ENCODE results near the gene IL36A. TPM values are rescaled to one million over a fixed set of nuclear protein-coding genes. Genes with fewer than 3 reads are reported as not detected.

The IL36A gene
- total and polyA plus RNA-seq, 9 of the 15 experiments (the other 6 are each of a cell fraction or from before 2014, with no cell fraction given) = not detected

- ChIA-PET POLR2A (interaction anchor here (0.6 to 1.4 kb wide), 3 partner anchors 12 to 38 kb away, joined by 3 to 4 read pairs (median 3); partner anchors contain the start of gene IL36G), CTCF (ENCODE audit: low intra/inter-chr PET ratio) (no interaction called here)
- H3K36me3 ChIP-seq (ENCODE audit: control insufficient read depth, insufficient read depth, low read length) = no peaks in the 10 kb centered on the region
- 57% methylated on average over 2 of the region's 2 CpGs for WGBS (ENCODE audit: insufficient coverage, low coverage, missing lambda C conversion rate)
- no peaks in the 10 kb centered on the region for H3K27me3 ChIP-seq (ENCODE audit: control insufficient read depth in 2 of 2, insufficient read depth in 2 of 2, low read length in 2 of 2)
- H3K4me3 ChIP-seq = no peak overlapping the region
- in situ Hi-C loops (cut with MboI) (no loop called here), intact Hi-C loops (cut with micrococcal nuclease) (no loop called here)
- no peak overlapping the region for H3K27ac ChIP-seq (ENCODE audit: extremely low read depth, low read depth, low read length)
- ATAC-seq = no peak
- BruUV-seq (replicated peaks) = no TSS peak
- peak overlapping the region; percentile 64; the same call in 1 of the 2 replicates for H2AFZ ChIP-seq (ENCODE audit: low read depth, low read length)
- no peak overlapping the region for H3K9ac ChIP-seq (ENCODE audit: insufficient read depth in 1 of 2, low read depth in 2 of 2, low read length in 2 of 2)
- DNase-seq (ENCODE audit: extremely low read depth in 1 of 4, low spot score in 3 of 4) = no peak
- peaks cover 3% of the 10 kb centered on the region; the same call in 1 of the 2 replicates for H3K9me3 ChIP-seq (replicated peaks; ENCODE audit: control insufficient read depth, insufficient read depth, low read depth, low read length)
- no peak for TF ChIP-seq EZH2 (IDR thresholded peaks at IDR 0.05; ENCODE audit: borderline replicate concordance, low read depth, low read length)
- TF ChIP-seq POLR2AphosphoS2 (IDR thresholded peaks at IDR 0.05; ENCODE audit: low read length) = no peak
- no peak for TF ChIP-seq SRSF3 (IDR thresholded peaks at IDR 0.05; ENCODE audit: insufficient read depth, low read length)
- no peak for TF ChIP-seq CREBBP (IDR thresholded peaks at IDR 0.05; ENCODE audit: low read depth, low read length)
- no peak for TF ChIP-seq MIER1 (IDR thresholded peaks at IDR 0.05; ENCODE audit: low read depth)
- TF ChIP-seq KAT7 (CRISPR knock-in tag; IDR thresholded peaks at IDR 0.05; ENCODE audit: borderline replicate concordance) = no peak
- TF ChIP-seq CEBPB (tag; IDR thresholded peaks at IDR 0.05) = no peak
- TF ChIP-seq ZNF561 (CRISPR knock-in tag; conservative IDR thresholded peaks at IDR 0.05) = no peak
- H3K4me2 ChIP-seq (ENCODE audit: insufficient read depth, low read length) = no peak overlapping the region
- FAIRE-seq = no peak
- H3K79me2 ChIP-seq (ENCODE audit: control insufficient read depth, insufficient read depth, low read length) = no peaks in the 10 kb centered on the region
- no peaks in the 10 kb centered on the region for H4K20me1 ChIP-seq (replicated peaks; ENCODE audit: control insufficient read depth, insufficient read depth, low read length)
- H3K4me1 ChIP-seq (replicated peaks in 1 of 2; ENCODE audit: control insufficient read depth in 2 of 2, insufficient read depth in 2 of 2, low read length in 2 of 2) = peaks cover 4 to 14% of the 10 kb centered on the region in 2 experiments
- no peaks in the 10 kb centered on the region for H3K9me1 ChIP-seq (ENCODE audit: control insufficient read depth, insufficient read depth, low read length)
These were observed 10.4 kb downstream of the IL36A start for GRCh38 chr2:113015655-113016054.
